HG03135 (cell line): Measurements from ENCODE around the gene PPFIBP1.
"Not testable (repeated sequence)": the region's sequence is repeated elsewhere in the genome, so short reads cannot be mapped to it uniquely, and the experiment has no call there.

Experiments
- ATAC-seq: cut with Tn5 transposase; IDR thresholded peaks from one replicate; pipeline ENCODE4 v1.9.1; 2021; ENCODE audit warnings: mild to moderate bottlenecking, moderate library complexity; ENCODE audit not compliant: unreplicated experiment

PPFIBP1 gene

GRCh38 chr12:27588075-27588730, 64.2 kb downstream of the PPFIBP1 start:
- not testable (repeated sequence) for ATAC-seq

GRCh38 chr12:27588776-27589175, 64.8 kb downstream of the PPFIBP1 start:
- ATAC-seq: no peak

GRCh38 chr12:27589419-27589818, 65.4 kb downstream of the PPFIBP1 start:
- no peak for ATAC-seq

- ATAC-seq: not testable (repeated sequence)
Observed at GRCh38 chr12:27591698-27592097, 67.7 kb downstream of the PPFIBP1 start.

- no peak for ATAC-seq
Observed at GRCh38 chr12:27592548-27592947, 68.5 kb downstream of the PPFIBP1 start.

- no peak for ATAC-seq
Observed at GRCh38 chr12:27593266-27593665, 69.3 kb downstream of the PPFIBP1 start.

GRCh38 chr12:27595231-27595642, 71.2 kb downstream of the PPFIBP1 start:
- ATAC-seq: no peak

GRCh38 chr12:27598866-27599265, 74.9 kb downstream of the PPFIBP1 start:
- not testable (repeated sequence) for ATAC-seq

- not testable (repeated sequence) for ATAC-seq
Observed at GRCh38 chr12:27601056-27601828, 77.2 kb downstream of the PPFIBP1 start.

GRCh38 chr12:27602516-27602915, 78.5 kb downstream of the PPFIBP1 start:
- ATAC-seq: no peak

GRCh38 chr12:27604431-27604830, 80.4 kb downstream of the PPFIBP1 start:
- no peak for ATAC-seq

GRCh38 chr12:27606986-27607385, 83.0 kb downstream of the PPFIBP1 start:
- ATAC-seq: no peak

- no peak for ATAC-seq
Observed at GRCh38 chr12:27607591-27607990, 83.6 kb downstream of the PPFIBP1 start.

GRCh38 chr12:27608890-27609289, 84.9 kb downstream of the PPFIBP1 start:
- ATAC-seq: no peak

GRCh38 chr12:27610374-27610773, 86.4 kb downstream of the PPFIBP1 start:
- ATAC-seq: no peak

- ATAC-seq: no peak
Observed at GRCh38 chr12:27614386-27614785, 90.4 kb downstream of the PPFIBP1 start.

- ATAC-seq: no peak
Observed at GRCh38 chr12:27614866-27615265, 90.9 kb downstream of the PPFIBP1 start.

GRCh38 chr12:27615331-27615891, 91.4 kb downstream of the PPFIBP1 start:
- no peak for ATAC-seq

GRCh38 chr12:27616356-27617142, 92.5 kb downstream of the PPFIBP1 start:
- no peak for ATAC-seq

GRCh38 chr12:27618836-27619235, 94.8 kb downstream of the PPFIBP1 start:
- ATAC-seq: no peak

- ATAC-seq: no peak
Observed at GRCh38 chr12:27619308-27619707, 95.3 kb downstream of the PPFIBP1 start.
